HG03045 (cell line): ENCODE data around the gene FKBP2.

Experiments used
- ATAC-seq: cut with Tn5 transposase; IDR thresholded peaks from one replicate; pipeline ENCODE4 v1.9.1; 2021; ENCODE audit warnings: mild to moderate bottlenecking, moderate library complexity; ENCODE audit not compliant: unreplicated experiment

FKBP2 gene

DNA sequence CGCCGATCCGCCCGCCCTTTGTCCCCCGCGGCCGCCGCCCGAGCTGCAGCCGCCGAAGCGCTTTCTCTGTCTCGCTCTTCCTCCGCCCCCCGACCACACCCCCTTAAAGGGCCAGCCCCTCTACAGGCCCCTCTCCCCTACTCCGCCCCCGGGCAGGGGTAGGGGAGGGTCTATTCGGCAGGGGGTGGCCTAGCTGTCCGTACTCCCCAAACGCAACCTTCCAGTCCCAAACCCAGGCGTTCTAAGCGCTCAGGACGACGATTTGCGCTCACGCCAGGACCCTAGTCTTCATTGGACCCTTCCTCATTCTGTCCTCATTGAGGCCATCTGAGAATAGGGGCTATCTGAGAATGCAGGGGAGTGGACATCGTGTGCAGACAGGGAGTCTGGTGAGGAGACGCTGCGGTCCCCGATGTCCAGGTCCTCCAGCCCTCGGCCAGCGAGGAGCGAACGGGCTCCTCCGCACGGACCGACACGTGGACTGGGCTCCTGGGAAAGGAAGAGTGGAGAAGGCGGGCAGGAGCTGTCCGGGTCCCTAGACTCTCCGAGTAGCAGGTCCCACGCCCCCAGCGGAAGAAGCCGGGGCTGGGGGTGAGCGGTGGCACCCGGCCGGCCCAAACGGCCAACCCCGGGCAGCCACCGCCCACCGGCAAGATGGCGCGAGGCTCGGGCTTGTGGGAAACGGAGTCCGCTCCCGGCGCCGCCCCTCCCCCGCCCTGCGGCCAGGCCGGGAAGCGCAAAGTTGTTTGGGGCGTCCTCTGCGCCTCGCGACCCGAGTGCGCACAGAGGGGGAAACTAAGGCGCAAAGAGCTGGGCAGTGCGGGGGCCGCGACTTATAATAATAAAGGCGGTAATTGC lies 6.2 kb downstream of the FKBP2 start, which contains the start of gene PPP1R14B:
Gene PPP1R14B, minus strand, starts transcription at position 73 of the 858 bp plus-strand sequence. CDS start 270 bp downstream, outside the sequence.
- ATAC-seq: peak; percentile 31

- no peak for ATAC-seq
Observed at GRCh38 chr11:64247729-64248531, 7.0 kb downstream of the FKBP2 start.

GRCh38 chr11:64248578-64248977 lies 7.7 kb downstream of the FKBP2 start:
- ATAC-seq: no peak

GRCh38 chr11:64249038-64249437 lies 8.1 kb downstream of the FKBP2 start:
- ATAC-seq: no peak

GRCh38 chr11:64249563-64250414 lies 8.9 kb downstream of the FKBP2 start:
- ATAC-seq: no peak

DNA sequence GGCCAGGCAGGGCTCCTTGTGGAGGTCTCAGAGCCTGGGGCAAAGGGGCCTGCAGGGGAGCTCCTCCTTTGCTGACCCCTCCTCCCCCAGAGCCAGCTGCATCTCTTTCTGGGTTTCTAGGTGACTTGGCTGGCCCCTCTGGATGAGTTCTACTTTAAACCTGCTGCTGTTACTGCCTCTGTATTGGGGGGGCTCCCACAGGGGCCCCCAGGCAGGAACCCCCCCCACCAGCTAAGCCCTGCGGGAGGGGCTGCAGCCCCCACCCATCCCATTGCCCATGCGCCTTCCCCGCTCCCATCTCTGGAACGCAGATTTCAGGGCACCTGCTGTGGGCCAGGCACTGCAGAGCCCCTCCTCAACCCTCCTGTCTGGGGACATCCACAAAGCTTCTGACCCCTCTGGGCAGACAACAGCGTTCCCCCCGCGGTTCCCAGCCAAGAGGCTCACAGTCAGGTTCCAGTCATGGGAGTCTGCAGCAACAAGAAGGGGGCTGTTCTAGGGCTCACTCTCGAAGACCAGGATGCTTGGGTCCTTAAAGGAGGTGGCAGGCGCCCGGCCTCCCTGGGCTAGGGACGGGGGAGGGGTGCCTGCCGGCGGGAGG lies 9.6 kb downstream of the FKBP2 start:
- no peak for ATAC-seq

DNA sequence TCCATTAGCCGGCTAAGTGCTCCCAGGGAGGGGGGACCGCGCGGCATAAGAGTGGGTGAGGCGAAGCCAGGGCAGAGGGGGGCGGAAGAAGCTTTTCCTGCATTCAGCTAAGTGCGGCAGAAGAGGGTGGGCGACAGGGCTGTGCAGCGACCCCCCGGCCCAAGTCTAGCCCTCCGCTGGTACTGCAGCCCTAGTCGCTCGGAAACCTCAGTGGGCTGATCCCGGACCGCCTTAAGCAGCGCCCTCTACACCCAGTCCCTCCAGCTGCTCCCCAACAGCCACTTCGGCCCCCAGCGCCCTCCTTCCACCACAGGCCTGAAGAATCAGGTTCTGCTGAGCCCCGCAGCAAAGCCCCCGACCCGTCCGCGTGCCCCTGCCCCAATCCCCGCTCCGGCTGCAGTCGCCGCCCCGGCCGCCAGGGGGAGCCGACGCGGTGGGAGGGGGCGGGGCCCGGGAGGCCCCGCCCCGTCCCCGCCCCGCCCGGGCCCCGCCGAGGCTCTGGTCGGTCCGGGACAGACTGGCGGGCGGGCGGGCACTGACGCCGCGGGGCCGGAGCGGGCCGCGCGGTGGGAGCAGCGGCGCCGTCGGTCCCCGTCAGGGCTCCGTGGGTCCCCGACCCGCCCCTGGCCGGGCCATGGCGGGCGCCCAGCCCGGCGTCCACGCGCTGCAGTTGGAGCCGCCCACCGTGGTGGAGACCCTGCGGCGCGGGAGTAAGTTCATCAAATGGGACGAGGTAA lies 10.3 kb downstream of the FKBP2 start, which contains the start of gene PLCB3:
Gene PLCB3, plus strand, starts transcription at position 515 of the 737 bp plus-strand sequence. Its CDS starts 120 bp downstream, at position 635.
- ATAC-seq: peak; percentile 44

GRCh38 chr11:64251753-64252002 lies 10.8 kb downstream of the FKBP2 start:
- ATAC-seq: no peak

DNA sequence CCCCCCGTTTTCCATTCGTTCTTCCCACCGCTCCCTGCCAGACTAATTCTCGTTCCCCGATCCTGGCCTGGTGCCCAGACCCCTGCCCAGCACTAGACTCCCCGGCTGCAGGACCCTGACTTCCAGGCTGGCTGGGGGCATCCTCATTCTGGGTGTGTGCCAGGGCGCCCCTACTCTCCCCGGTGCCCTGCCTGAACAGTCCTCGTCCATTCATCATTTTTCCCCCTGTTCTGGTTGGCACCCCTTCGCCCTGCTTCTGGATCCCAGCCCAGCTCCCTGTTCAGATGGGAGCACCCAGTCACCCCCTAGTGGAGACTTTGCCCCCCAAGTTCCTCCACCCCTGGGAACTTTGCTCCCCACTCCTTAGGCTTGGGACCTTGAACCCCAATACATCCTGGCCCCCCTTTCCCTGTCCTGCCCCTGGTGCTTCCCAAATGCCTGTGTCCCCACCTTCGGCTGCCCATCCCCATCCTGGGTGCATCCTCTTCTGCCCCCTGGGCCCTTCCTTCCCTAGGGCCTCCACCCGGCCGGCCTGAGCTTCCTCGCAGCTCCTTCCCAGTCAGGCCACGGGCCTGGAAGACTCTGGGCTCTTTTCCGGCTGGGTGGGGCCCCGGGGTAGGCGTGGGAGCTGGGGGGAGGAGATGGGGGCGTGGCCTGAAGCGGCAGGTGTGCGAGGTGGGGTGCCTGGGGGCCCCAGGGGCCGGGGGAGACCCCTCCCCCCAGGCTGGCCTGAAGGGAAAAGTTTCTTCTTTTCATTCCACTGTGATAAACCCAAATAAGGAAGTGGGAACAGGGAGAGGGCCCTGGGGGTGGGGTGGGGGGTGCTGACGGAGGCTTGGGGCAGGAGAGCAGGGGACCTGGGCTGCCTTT lies 11.3 kb downstream of the FKBP2 start:
- no peak for ATAC-seq

GRCh38 chr11:64253043-64253442 lies 12.1 kb downstream of the FKBP2 start:
- ATAC-seq: no peak

- ATAC-seq: no peak
Observed at GRCh38 chr11:64253481-64253880, 12.6 kb downstream of the FKBP2 start.

DNA sequence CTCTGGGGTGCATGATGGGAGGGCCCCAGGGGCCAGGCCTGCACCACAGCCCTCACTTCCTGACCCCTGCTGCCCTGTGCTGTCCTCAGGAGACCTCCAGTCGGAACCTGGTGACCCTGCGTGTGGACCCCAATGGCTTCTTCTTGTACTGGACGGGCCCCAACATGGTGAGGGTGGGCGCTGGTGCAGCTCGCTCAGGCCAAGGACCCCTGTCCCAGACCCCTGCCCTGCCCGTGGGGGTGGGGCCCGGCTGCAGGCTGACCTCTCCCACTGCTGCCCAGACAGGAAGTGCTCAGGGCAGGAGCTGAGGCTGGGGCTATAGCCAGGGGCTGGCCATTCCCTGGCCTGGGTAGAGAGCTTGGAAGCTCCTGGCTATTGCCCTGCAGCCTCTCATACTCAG lies 13.4 kb downstream of the FKBP2 start:
- no peak for ATAC-seq

DNA sequence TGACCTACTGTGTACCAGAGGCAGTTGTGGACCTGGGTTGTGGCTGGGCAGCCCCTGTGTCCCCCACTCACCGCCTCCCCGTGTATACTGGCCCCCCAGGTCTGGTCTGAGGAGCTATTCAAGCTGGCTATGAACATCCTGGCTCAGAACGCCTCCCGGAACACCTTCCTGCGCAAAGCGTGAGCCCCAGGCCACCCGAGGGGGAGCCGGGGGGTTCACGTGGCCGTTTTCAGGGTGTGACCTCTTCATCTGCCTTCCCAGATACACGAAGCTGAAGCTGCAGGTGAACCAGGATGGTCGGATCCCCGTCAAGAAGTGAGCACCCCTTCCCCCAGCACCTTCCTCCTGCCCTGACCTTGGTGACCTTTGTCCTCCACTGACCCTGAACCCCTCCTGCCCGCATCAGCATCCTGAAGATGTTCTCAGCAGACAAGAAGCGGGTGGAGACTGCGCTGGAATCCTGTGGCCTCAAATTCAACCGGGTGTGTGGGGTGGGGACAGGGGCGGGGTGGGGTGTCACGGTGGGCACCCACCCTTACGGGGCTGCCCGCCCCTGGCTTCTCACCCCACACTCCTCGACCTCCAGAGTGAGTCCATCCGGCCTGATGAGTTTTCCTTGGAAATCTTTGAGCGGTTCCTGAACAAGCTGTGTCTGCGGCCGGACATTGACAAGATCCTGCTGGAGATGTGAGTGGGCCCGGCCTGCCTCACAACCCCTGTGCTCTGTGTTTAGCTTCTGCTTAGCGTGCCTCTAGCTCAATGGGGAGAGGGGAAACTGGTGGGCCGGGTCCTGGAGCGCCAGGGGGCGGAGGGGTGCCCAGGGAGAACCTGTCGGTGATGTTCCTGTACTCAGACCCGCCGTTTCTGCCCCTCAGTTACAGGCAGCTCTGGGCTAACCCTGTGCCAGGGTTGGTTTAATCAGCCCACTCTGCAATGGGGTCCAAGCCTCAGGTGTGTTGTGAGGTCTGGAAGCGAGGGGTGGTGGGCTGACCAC lies 14.5 kb downstream of the FKBP2 start:
- ATAC-seq: no peak

DNA sequence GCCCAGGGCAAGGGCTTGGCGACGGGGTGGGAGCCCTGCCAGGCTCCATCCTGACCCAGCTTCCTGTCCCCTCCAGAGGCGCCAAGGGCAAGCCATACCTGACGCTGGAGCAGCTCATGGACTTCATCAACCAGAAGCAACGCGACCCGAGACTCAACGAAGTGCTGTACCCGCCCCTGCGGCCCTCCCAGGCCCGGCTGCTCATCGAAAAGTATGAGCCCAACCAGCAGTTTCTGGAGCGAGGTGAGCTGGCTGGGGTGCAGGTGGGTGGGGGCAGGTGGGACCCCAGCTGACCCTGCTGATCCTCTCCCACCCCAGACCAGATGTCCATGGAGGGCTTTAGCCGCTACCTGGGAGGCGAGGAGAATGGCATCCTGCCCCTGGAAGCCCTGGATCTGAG lies 15.4 kb downstream of the FKBP2 start:
- no peak for ATAC-seq

DNA sequence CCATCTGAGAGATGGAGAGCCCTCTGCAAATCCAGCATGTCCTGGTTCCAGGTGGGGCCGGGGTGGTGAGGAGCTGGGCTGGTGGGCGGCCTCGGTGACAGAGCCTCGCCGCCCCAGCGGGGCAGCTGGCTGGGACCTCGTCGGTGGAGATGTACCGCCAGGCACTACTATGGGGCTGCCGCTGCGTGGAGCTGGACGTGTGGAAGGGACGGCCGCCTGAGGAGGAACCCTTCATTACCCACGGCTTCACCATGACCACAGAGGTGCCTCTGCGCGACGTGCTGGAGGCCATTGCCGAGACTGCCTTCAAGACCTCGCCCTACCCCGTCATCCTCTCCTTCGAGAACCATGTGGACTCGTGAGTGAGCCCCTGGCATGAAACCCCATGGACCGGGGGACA lies 17.5 kb downstream of the FKBP2 start:
- no peak for ATAC-seq

DNA sequence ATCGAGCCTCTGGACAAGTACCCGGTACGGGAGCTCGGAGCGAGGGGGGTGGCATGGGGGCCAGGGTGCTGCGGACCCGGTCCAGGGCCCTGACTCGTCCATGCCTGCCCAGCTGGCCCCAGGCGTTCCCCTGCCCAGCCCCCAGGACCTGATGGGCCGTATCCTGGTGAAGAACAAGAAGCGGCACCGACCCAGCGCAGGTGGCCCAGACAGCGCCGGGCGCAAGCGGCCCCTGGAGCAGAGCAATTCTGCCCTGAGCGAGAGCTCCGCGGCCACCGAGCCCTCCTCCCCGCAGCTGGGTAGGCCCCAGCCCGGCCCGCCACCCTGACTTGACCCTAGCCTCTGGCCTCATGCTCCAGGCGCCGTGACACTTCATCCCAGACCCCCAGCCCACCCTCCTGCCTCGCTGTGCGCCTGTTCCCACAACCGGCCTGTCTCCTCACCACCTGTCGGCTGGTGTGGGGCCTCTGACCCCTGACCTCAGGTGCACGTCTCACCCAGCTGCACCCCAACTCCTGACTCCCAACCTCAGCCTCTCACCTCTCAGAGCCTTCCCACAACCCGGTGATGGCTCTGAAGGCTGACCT lies 18.1 kb downstream of the FKBP2 start:
- no peak for ATAC-seq

DNA sequence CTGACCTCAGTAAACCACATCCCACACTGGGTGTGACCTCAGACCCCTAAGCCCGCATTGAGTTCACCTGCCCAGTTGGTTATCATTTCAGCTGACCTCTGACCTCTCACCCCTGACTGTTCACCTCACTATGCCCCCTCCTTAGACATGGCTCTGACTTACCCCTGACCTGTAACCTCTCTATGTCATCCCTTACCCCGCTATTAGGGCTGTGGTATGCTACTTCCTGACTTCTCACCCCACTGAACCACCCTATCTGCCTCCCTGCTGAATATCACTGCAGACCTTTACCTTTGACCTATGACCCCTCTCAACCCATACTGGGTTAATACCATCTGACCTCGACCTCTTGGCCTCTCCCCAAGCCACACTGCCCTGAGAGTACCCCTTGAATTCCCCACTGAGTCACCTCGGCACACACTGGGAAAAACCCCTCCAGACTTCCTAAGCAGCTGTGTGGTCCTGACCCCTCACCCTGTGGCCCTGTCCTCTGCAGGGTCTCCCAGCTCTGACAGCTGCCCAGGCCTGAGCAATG lies 18.7 kb downstream of the FKBP2 start:
- ATAC-seq: no peak
